OCI-LY1 (cell line): ENCODE results near the gene SENP2.

Experiments used
- EZH2 ChIP-seq: fragments of 200-600 bp; sonication (generic), shearing (Covaris generic); IDR thresholded peaks from 2 replicates; pipeline ENCODE4 v1.8.0; 2017; ENCODE audit warnings: borderline replicate concordance, mixed run types, mild to moderate bottlenecking, antibody characterized with exemption, low read length, moderate library complexity, mixed read lengths
- TF ChIP-seq, protein P1 (sequence below): fragments of 200-600 bp; sonication (generic), shearing (Covaris generic); IDR thresholded peaks from 2 replicates; pipeline ENCODE4 v1.5.1; 2017; ENCODE audit warnings: mild to moderate bottlenecking, antibody characterized with exemption, low read length, moderate library complexity, mixed read lengths

DNA sequence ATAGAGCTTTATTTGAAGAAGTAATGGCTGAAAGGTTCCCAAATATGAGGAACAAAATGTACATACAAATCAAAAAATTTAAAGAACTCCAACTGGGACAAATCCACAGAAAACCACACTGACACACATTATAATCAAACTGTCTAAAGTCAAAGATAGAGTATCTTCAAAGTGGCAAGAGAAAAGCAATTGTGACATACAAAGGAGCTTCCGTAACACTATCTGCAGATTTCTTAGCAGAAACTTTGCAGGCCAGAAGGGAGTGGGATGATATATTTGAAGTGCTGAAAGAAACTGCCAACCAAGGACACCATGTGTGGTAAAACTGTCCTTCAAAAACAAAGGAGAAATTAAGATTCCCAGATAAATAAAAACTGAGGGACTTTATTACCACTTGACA lies 91.9 kb downstream of the SENP2 start:
- TF ChIP-seq, protein P1, sequence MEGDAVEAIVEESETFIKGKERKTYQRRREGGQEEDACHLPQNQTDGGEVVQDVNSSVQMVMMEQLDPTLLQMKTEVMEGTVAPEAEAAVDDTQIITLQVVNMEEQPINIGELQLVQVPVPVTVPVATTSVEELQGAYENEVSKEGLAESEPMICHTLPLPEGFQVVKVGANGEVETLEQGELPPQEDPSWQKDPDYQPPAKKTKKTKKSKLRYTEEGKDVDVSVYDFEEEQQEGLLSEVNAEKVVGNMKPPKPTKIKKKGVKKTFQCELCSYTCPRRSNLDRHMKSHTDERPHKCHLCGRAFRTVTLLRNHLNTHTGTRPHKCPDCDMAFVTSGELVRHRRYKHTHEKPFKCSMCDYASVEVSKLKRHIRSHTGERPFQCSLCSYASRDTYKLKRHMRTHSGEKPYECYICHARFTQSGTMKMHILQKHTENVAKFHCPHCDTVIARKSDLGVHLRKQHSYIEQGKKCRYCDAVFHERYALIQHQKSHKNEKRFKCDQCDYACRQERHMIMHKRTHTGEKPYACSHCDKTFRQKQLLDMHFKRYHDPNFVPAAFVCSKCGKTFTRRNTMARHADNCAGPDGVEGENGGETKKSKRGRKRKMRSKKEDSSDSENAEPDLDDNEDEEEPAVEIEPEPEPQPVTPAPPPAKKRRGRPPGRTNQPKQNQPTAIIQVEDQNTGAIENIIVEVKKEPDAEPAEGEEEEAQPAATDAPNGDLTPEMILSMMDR = no peak
- TF ChIP-seq EZH2 = no peak
